Spinal cord (tissue), 10 donors: ENCODE results near the gene ZDHHC11B. TPM values are rescaled to one million over a fixed set of nuclear protein-coding genes. Genes with fewer than 3 reads are reported as not detected.
"Not testable (repeated sequence)": the region's sequence is repeated elsewhere in the genome, so short reads cannot be mapped to it uniquely, and the experiment has no call there.

Source experiments
- DNase-seq, 6 donors: peaks; one replicate each; pipeline versions ENCODE4 v3.0.0 to v3.0.0-alpha.2; 2013 to 2015; ENCODE audit warnings: low spot score in 6 of 6, low read depth in 4 of 6
- H3K27ac ChIP-seq: one replicate; pipeline ENCODE4 v1.5.1; 2013; ENCODE audit warnings: low read depth, low read length, control low read depth
- H3K27me3 ChIP-seq: one replicate; pipeline ENCODE4 v1.6.1; 2013; ENCODE audit warnings: low read length; ENCODE audit not compliant: control insufficient read depth, insufficient read depth
- H3K36me3 ChIP-seq: one replicate; pipeline ENCODE4 v1.6.1; 2013; ENCODE audit warnings: low read length; ENCODE audit not compliant: control insufficient read depth, insufficient read depth
- H3K4me1 ChIP-seq: one replicate; pipeline ENCODE4 v1.6.1; 2013; ENCODE audit warnings: low read length; ENCODE audit not compliant: control insufficient read depth, insufficient read depth
- H3K4me3 ChIP-seq: one replicate; pipeline ENCODE4 v1.5.1; 2013; ENCODE audit warnings: low read depth, low read length, control low read depth
- H3K9me3 ChIP-seq: one replicate; pipeline ENCODE4 v1.6.1; 2013; ENCODE audit warnings: low read length; ENCODE audit not compliant: control insufficient read depth, insufficient read depth
- WGBS: methylation state at CpG from one replicate; pipeline ENCODE4 v1.1.5; 2013; ENCODE audit warnings: missing lambda C conversion rate; ENCODE audit not compliant: insufficient coverage; 5-methylcytosine and 5-hydroxymethylcytosine counted together
- polyA plus RNA-seq, 2 donors: library from polyadenylated mRNA; unstranded; fragments of 120-200 nt; gene quantifications; one replicate each; pipeline ENCODE4 v1.2.1, GENCODE V29; 2013; ENCODE audit not compliant: insufficient read length in 2 of 2
- total RNA-seq, 2 donors: library from RNA; depleted of rRNA in 1 of 2; stranded (reverse); fragments of 120-200 nt in 1 of 2; fragments of >200 nt in 1 of 2; gene quantifications; one replicate each; pipeline versions ENCODE4 v1.2.3 to v1.2.4, GENCODE V29; 2013 to 2014
- donor health status: healthy.

Gene ZDHHC11B
- total and polyA plus RNA-seq, 4 donors, result 7.3 to 37.2 (median 16.2) TPM

- no peak for DNase-seq
- 97% methylated on average over 36 of the region's 36 CpGs for WGBS
- H3K4me3 ChIP-seq, result no peak overlapping the region
- H3K36me3 ChIP-seq, result peaks cover 32% of the 10 kb centered on the region
- H3K27ac ChIP-seq, result no peak overlapping the region
- peaks cover 32% of the 10 kb centered on the region for H3K4me1 ChIP-seq
- no peaks in the 10 kb centered on the region for H3K27me3 ChIP-seq
- no peaks in the 10 kb centered on the region for H3K9me3 ChIP-seq
These were observed 6.8 kb downstream of the ZDHHC11B start for GRCh38 chr5:777756-778161.

- peak in 1 of 6 donors; percentile 30 for DNase-seq
- Histone ChIP-seq H3K4me1 (peaks cover 32% of the 10 kb centered on the region), H3K36me3 (peaks cover 34% of the 10 kb centered on the region), H3K4me3 (no peak overlapping the region), H3K9me3 (no peaks in the 10 kb centered on the region), H3K27me3 (no peaks in the 10 kb centered on the region), H3K27ac (no peak overlapping the region)
- WGBS, result 60% methylated on average over 42 of the region's 42 CpGs
These were observed 7.4 kb downstream of the ZDHHC11B start for GRCh38 chr5:776862-777711.

- peaks cover 34% of the 10 kb centered on the region for H3K36me3 ChIP-seq
- 85% methylated on average over 20 of the region's 20 CpGs for WGBS
- H3K27me3 ChIP-seq, result no peaks in the 10 kb centered on the region
- H3K9me3 ChIP-seq, result no peaks in the 10 kb centered on the region
- no peak for DNase-seq
- H3K4me1 ChIP-seq, result peaks cover 32% of the 10 kb centered on the region
- H3K4me3 ChIP-seq, result no peak overlapping the region
- H3K27ac ChIP-seq, result no peak overlapping the region
These were observed 8.3 kb downstream of the ZDHHC11B start for GRCh38 chr5:775961-776861.

- not testable (repeated sequence) for DNase-seq, H3K27me3 ChIP-seq, H3K9me3 ChIP-seq, H3K4me3 ChIP-seq, H3K27ac ChIP-seq
- 79% methylated on average over 7 of the region's 9 CpGs for WGBS
- H3K4me1 ChIP-seq, result peaks cover 32% of the 10 kb centered on the region
- H3K36me3 ChIP-seq, result peaks cover 35% of the 10 kb centered on the region
These were observed 9.0 kb downstream of the ZDHHC11B start for GRCh38 chr5:775595-775960.

GRCh38 chr5:774854-775505, 9.5 kb downstream of the ZDHHC11B start:
- H3K4me3 ChIP-seq, H3K27me3 ChIP-seq, H3K9me3 ChIP-seq, H3K27ac ChIP-seq, DNase-seq: not testable (repeated sequence)
- peaks cover 35% of the 10 kb centered on the region for H3K36me3 ChIP-seq
- WGBS, result 91% methylated on average over 18 of the region's 18 CpGs
- peaks cover 32% of the 10 kb centered on the region for H3K4me1 ChIP-seq

- H3K4me3 ChIP-seq, H3K9me3 ChIP-seq, DNase-seq, H3K27ac ChIP-seq, H3K27me3 ChIP-seq: not testable (repeated sequence)
- 82% methylated on average over 6 of the region's 6 CpGs for WGBS
- Histone ChIP-seq H3K4me1 (peaks cover 32% of the 10 kb centered on the region), H3K36me3 (peaks cover 35% of the 10 kb centered on the region)
These were observed 10.2 kb downstream of the ZDHHC11B start for GRCh38 chr5:774304-774703.

GRCh38 chr5:773517-774264, 10.8 kb downstream of the ZDHHC11B start:
- H3K9me3 ChIP-seq, result no peaks in the 10 kb centered on the region
- no peaks in the 10 kb centered on the region for H3K27me3 ChIP-seq
- peaks cover 32% of the 10 kb centered on the region for H3K4me1 ChIP-seq
- no peak overlapping the region for H3K27ac ChIP-seq
- H3K36me3 ChIP-seq, result peaks cover 35% of the 10 kb centered on the region
- H3K4me3 ChIP-seq, result no peak overlapping the region
- DNase-seq, result no peak
- 94% methylated on average over 11 of the region's 12 CpGs for WGBS

GRCh38 chr5:772931-773330, 11.6 kb downstream of the ZDHHC11B start:
- WGBS, result 67% methylated on average over 13 of the region's 13 CpGs
- H3K9me3 ChIP-seq, DNase-seq, H3K27ac ChIP-seq, H3K4me3 ChIP-seq, H3K27me3 ChIP-seq: not testable (repeated sequence)
- peaks cover 32% of the 10 kb centered on the region for H3K4me1 ChIP-seq
- peaks cover 35% of the 10 kb centered on the region for H3K36me3 ChIP-seq

- not testable (repeated sequence) for H3K27ac ChIP-seq, H3K27me3 ChIP-seq, H3K9me3 ChIP-seq, H3K4me3 ChIP-seq, DNase-seq
- H3K36me3 ChIP-seq, result peaks cover 35% of the 10 kb centered on the region
- H3K4me1 ChIP-seq, result peaks cover 31% of the 10 kb centered on the region
- 67% methylated on average over 4 of the region's 14 CpGs for WGBS
These were observed 12.0 kb downstream of the ZDHHC11B start for GRCh38 chr5:772547-772890.
